ENCODE measurements around the gene BPI. TPM values are rescaled to one million over a fixed set of nuclear protein-coding genes. Genes with fewer than 3 reads are reported as not detected.
"Not testable (repeated sequence)": the region's sequence is repeated elsewhere in the genome, so short reads cannot be mapped to it uniquely, and the experiment has no call there.

Gene BPI
- polyA plus RNA-seq, 1 of the 3 experiments (the other 2 are of a cell fraction), result not detected

DNA sequence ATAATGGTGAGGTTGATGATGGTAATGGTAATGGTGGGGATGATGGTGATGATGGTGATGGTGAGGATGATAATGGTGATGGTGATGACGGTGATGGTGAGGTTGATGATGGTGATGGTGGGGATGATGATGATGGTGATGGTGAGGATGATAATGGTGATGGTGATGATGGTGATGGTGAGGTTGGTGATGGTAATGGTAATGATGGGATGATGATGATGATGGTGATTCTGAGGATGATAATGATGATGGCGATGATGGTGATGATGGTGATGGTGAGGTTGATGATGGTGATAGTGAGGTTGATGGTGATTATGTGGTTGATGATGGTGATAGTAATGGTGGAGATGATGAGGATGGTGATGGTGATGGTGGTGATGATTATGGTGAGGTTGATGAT is 9.7 kb downstream of the BPI start:
- ChIA-PET POLR2A (no interaction called here), CTCF (no interaction called here)
- Histone ChIP-seq H3K9me3 (no peaks in the 10 kb centered on the region), H4K20me1 (ENCODE audit: insufficient read depth) (no peaks in the 10 kb centered on the region), H3K27ac (ENCODE audit: low read depth in 2 of 2, low read length in 1 of 2) (no peak overlapping the region), H3K9me2 (no peaks in the 10 kb centered on the region), H3K27me3 (ENCODE audit: insufficient read depth) (no peaks in the 10 kb centered on the region; the same call in 1 of the 2 replicates), H3K4me2 (no peak overlapping the region), H3F3A (replicated peaks; ENCODE audit: insufficient read depth) (no peaks in the 10 kb centered on the region), H2AFZ (ENCODE audit: low read depth) (no peak overlapping the region), H3K79me2 (ENCODE audit: insufficient read depth) (no peaks in the 10 kb centered on the region), H3K9ac (no peak overlapping the region), H3K36me3 (replicated peaks in 1 of 2; ENCODE audit: control insufficient read depth in 1 of 2, insufficient read depth in 2 of 2, low read length in 1 of 2) (no peaks in the 10 kb centered on the region), H3K4me3 (ENCODE audit: low read depth in 2 of 2, low read length in 1 of 2) (no peak overlapping the region), H3K4me1 (ENCODE audit: control insufficient read depth in 1 of 2, insufficient read depth in 2 of 2, low read depth in 1 of 2, low read length in 1 of 2) (no peaks in the 10 kb centered on the region)
- 65% methylated on average over 2 of the region's 2 CpGs for WGBS (ENCODE audit: low lambda C conversion rate)
- no peak for TF ChIP-seq NRF1 (IDR thresholded peaks at IDR 0.05; ENCODE audit: low read depth, low read length)
- no peak for TF ChIP-seq NFIC (IDR thresholded peaks at IDR 0.05; ENCODE audit: borderline replicate concordance)
- no peak for TF ChIP-seq FOSL2 (IDR thresholded peaks at IDR 0.05; ENCODE audit: borderline replicate concordance, low read depth)
- TF ChIP-seq MEF2A (IDR thresholded peaks at IDR 0.05; ENCODE audit: borderline replicate concordance, low read depth), result no peak
- no peak for TF ChIP-seq TEAD4 (IDR thresholded peaks at IDR 0.05; ENCODE audit: borderline replicate concordance, insufficient read depth)
- TF ChIP-seq POLR2AphosphoS5 (IDR thresholded peaks at IDR 0.05; ENCODE audit: low read depth, low read length), result no peak
- TF ChIP-seq, protein P1, sequence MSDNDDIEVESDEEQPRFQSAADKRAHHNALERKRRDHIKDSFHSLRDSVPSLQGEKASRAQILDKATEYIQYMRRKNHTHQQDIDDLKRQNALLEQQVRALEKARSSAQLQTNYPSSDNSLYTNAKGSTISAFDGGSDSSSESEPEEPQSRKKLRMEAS (IDR thresholded peaks at IDR 0.05; ENCODE audit: low read depth), result no peak
- TF ChIP-seq GATA2 (CRISPR knock-in tag; IDR thresholded peaks at IDR 0.05), result no peak
- TF ChIP-seq GABPA (IDR thresholded peaks at IDR 0.05; ENCODE audit: low read depth), result no peak
- no peak for TF ChIP-seq ELF1 (IDR thresholded peaks at IDR 0.05)
- no peak for TF ChIP-seq RAD21 (IDR thresholded peaks at IDR 0.05; ENCODE audit: low read length)
- TF ChIP-seq, protein P2, sequence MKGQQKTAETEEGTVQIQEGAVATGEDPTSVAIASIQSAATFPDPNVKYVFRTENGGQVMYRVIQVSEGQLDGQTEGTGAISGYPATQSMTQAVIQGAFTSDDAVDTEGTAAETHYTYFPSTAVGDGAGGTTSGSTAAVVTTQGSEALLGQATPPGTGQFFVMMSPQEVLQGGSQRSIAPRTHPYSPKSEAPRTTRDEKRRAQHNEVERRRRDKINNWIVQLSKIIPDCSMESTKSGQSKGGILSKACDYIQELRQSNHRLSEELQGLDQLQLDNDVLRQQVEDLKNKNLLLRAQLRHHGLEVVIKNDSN (IDR thresholded peaks at IDR 0.05; ENCODE audit: borderline replicate concordance, low read depth), result no peak
- TF ChIP-seq EZH2phosphoT487 (IDR thresholded peaks at IDR 0.05; ENCODE audit: borderline replicate concordance, low read depth), result no peak
- TF ChIP-seq RXRA (IDR thresholded peaks at IDR 0.05; ENCODE audit: borderline replicate concordance, low read depth), result no peak
- TF ChIP-seq, protein P3, sequence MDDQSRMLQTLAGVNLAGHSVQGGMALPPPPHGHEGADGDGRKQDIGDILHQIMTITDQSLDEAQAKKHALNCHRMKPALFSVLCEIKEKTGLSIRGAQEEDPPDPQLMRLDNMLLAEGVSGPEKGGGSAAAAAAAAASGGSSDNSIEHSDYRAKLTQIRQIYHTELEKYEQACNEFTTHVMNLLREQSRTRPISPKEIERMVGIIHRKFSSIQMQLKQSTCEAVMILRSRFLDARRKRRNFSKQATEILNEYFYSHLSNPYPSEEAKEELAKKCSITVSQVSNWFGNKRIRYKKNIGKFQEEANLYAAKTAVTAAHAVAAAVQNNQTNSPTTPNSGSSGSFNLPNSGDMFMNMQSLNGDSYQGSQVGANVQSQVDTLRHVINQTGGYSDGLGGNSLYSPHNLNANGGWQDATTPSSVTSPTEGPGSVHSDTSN (IDR thresholded peaks at IDR 0.05), result no peak
- TF ChIP-seq RFX5 (IDR thresholded peaks at IDR 0.05; ENCODE audit: low read length), result no peak
- DNase-seq, result no peak

DNA sequence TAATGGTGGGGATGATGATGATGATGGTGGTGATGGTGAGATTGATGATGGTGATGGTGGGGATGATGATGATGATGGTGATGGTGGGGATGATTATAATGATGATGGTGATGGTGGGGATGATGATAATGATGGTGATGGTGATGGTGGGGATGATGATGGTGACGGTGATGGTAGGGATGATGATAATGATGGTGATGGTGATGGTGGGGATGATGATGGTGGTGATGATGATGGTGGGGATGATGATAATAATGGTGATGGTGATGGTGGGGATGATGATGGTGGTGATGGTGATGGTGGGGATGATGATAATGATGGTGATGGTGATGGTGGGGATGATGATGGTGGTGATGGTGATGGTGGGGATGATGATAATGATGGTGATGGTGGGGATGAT is 10.4 kb downstream of the BPI start:
- H3F3A ChIP-seq (replicated peaks; ENCODE audit: insufficient read depth); H3K9me3 ChIP-seq; H3K27ac ChIP-seq (ENCODE audit: low read depth in 2 of 2, low read length in 1 of 2); H3K4me3 ChIP-seq (ENCODE audit: low read depth in 2 of 2, low read length in 1 of 2); POLR2A ChIA-PET; H3K4me1 ChIP-seq (ENCODE audit: control insufficient read depth in 1 of 2, insufficient read depth in 2 of 2, low read depth in 1 of 2, low read length in 1 of 2); DNase-seq; H3K4me2 ChIP-seq; H3K36me3 ChIP-seq (replicated peaks in 1 of 2; ENCODE audit: control insufficient read depth in 1 of 2, insufficient read depth in 2 of 2, low read length in 1 of 2); H3K79me2 ChIP-seq (ENCODE audit: insufficient read depth); H3K27me3 ChIP-seq (ENCODE audit: insufficient read depth); H4K20me1 ChIP-seq (ENCODE audit: insufficient read depth); CTCF ChIA-PET; H2AFZ ChIP-seq (ENCODE audit: low read depth); H3K9ac ChIP-seq; H3K9me2 ChIP-seq: not testable (repeated sequence)
- 30% methylated on average over 1 of the region's 1 CpG for WGBS (ENCODE audit: low lambda C conversion rate)

Measured in SK-N-SH (cell line).